Upper lobe of right lung (tissue), 1 donor: Measurements from ENCODE around the gene AANAT. TPM values are rescaled to one million over a fixed set of nuclear protein-coding genes. Genes with fewer than 3 reads are reported as not detected.

Experiments
- ATAC-seq: fragments of 200-7000 bp; cut with Tn5 transposase; one replicate; pipeline ENCODE4 v1.9.1; 2020; ENCODE audit warnings: mild to moderate bottlenecking, moderate library complexity
- DNase-seq: peaks from one replicate; pipeline ENCODE4 v3.0.0-alpha.2; 2020
- H3K27ac ChIP-seq: fragments of 200-600 bp; one replicate; pipeline ENCODE4 v1.8.0; 2022
- H3K27me3 ChIP-seq: fragments of 200-600 bp; one replicate; pipeline ENCODE4 v1.8.0; 2022; ENCODE audit warnings: mild to moderate bottlenecking
- H3K36me3 ChIP-seq: fragments of 200-600 bp; one replicate; pipeline ENCODE4 v1.8.0; 2022
- H3K4me1 ChIP-seq: fragments of 200-600 bp; one replicate; pipeline ENCODE4 v1.8.0; 2022
- H3K4me3 ChIP-seq: fragments of 200-600 bp; one replicate; pipeline ENCODE4 v1.8.0; 2022; ENCODE audit warnings: mild to moderate bottlenecking
- H3K9me3 ChIP-seq: fragments of 200-600 bp; one replicate; pipeline ENCODE4 v1.8.0; 2022
- intact Hi-C: fragments of 100-400 bp; cut with DNase I; formaldehyde crosslinking; loops from one replicate; pipeline ENCODE4 v1.11.0; 2022
- total RNA-seq: library from RNA; stranded (reverse); fragmentation: NEBNext Ultra II Directional; extraction: Animal tissue kit (Norgen Biotek cat#: 25700); gene quantifications from one replicate; pipeline ENCODE4 v1.2.1, GENCODE V29; 2021
- TF ChIP-seq, protein P1 (sequence below): fragments of 200-600 bp; IDR thresholded peaks from one replicate; pipeline ENCODE4 v1.8.0; 2022; ENCODE audit warnings: antibody characterized with exemption
- donor health status: DM: no; HTN: yes; CAD: no; lungs with severe emphysema.

AANAT gene
- total RNA-seq, 1 donor from 2014 or later, result not detected

DNA sequence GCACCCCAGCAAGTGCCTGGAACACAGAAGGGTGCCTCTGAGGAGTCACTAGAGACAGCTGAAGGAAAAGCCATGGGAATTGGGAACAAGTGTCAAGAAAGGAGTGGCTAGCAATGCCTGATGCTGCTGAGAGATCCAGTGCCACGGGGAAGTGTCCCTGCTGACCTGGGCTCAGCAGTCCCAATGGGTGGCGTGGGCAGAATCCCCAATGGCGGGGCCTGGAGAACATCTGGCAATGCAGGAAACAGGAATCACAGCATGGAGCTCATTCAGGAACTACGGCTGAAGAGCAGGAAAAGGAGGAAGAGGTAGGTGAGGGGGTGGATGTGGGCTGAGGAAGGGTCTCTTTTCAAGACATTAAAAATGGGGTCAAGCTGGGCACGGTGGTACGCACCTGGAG lies 44.5 kb upstream of the AANAT start:
- DNase-seq (no peak), ATAC-seq (no peak)
- H3K36me3 ChIP-seq, result no peaks in the 10 kb centered on the region
- no peaks in the 10 kb centered on the region for H3K9me3 ChIP-seq
- H3K4me1 ChIP-seq, result peaks cover 16% of the 10 kb centered on the region
- H3K27ac ChIP-seq, result no peak overlapping the region
- intact Hi-C loops, result no loop called here
- TF ChIP-seq, protein P1, sequence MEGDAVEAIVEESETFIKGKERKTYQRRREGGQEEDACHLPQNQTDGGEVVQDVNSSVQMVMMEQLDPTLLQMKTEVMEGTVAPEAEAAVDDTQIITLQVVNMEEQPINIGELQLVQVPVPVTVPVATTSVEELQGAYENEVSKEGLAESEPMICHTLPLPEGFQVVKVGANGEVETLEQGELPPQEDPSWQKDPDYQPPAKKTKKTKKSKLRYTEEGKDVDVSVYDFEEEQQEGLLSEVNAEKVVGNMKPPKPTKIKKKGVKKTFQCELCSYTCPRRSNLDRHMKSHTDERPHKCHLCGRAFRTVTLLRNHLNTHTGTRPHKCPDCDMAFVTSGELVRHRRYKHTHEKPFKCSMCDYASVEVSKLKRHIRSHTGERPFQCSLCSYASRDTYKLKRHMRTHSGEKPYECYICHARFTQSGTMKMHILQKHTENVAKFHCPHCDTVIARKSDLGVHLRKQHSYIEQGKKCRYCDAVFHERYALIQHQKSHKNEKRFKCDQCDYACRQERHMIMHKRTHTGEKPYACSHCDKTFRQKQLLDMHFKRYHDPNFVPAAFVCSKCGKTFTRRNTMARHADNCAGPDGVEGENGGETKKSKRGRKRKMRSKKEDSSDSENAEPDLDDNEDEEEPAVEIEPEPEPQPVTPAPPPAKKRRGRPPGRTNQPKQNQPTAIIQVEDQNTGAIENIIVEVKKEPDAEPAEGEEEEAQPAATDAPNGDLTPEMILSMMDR, result no peak
- H3K4me3 ChIP-seq, result no peak overlapping the region
- H3K27me3 ChIP-seq, result no peaks in the 10 kb centered on the region

DNA sequence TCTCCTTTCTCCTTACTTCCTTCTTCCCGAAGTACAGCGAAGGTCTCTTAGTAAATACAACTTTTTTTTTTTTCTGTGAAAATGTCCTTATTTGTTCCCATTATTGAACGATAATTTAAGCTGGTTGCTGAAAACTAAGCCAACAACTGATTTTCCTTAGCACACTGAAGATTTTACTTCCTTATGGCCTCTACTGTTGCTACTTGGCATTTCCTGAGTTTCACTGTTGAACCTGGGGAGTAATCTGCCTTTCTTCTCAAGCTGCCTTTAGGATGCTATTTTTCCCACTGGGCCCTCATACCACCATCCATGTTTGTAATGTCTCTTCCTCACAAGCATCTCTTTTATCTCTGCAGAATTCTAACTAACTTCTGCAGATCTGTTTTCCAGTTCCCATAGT lies 40.5 kb upstream of the AANAT start:
- DNase-seq, result no peak
- Histone ChIP-seq H3K27ac (no peak overlapping the region), H3K9me3 (no peaks in the 10 kb centered on the region), H3K27me3 (no peaks in the 10 kb centered on the region), H3K4me1 (peaks cover 21% of the 10 kb centered on the region), H3K4me3 (no peak overlapping the region), H3K36me3 (no peaks in the 10 kb centered on the region)
- intact Hi-C loops, result no loop called here
- no peak for ATAC-seq
- TF ChIP-seq, protein P1, result no peak

DNA sequence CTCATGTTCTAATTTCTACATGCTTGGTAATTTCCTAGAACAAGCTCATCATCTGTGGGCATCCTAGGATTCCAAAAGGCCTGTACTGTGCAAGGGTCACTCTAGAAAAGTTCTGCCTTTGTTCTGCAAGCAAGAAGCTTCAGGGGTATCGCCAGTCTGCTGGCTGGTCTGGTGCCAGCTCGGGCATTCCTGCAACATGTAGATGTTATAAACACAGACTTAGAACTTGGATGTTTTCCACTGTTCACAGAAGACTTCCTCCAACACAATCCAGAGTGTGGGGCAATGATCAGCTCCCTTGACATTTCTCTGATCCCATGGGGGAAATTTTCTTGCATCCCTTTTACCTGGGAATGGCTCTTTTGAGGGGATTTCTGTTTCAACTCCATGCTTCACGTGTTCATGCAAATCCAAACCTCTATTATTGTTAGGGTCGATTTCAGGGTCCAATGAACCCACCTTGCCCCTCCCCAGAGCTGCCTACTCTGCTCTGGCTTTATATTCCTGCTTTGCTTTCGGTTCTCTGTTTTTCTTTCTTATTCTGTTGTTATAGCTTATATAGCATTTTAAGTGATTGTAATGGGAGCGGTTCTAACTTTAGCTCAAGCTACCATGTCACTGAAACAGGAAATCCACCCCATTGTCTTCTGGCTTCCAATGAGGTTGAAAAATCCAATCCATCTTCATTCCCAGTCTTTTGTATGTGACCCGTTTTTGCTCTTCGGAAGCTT lies 39.7 kb upstream of the AANAT start:
- Histone ChIP-seq H3K27me3 (no peaks in the 10 kb centered on the region), H3K4me3 (no peak overlapping the region), H3K9me3 (no peaks in the 10 kb centered on the region), H3K36me3 (no peaks in the 10 kb centered on the region), H3K27ac (peak overlapping the region; percentile 39), H3K4me1 (peaks cover 26% of the 10 kb centered on the region)
- TF ChIP-seq, protein P1, result no peak
- ATAC-seq (no peak), DNase-seq (no peak)
- intact Hi-C loops, result no loop called here

DNA sequence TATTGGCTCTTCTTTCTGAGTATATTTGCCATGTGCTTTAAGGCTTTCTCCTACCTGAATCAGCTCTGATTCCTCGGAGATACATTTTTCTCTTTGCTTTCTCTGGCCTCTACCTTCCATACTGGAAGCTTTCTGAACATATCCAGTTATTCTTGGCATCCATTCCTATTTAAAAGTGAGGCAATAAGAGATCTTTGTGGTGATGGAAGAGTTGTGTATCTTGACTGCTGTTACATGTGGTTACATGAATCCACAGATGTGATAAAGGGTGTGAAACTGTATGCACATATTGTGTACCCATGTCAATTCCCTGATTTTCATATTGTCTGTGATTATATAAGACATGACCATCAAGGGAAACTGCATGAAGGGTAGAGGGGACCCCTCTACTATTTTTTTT lies 38.9 kb upstream of the AANAT start:
- intact Hi-C loops, result no loop called here
- H3K9me3 ChIP-seq, result no peaks in the 10 kb centered on the region
- no peak overlapping the region for H3K27ac ChIP-seq
- no peak for ATAC-seq
- H3K27me3 ChIP-seq, result no peaks in the 10 kb centered on the region
- peaks cover 26% of the 10 kb centered on the region for H3K4me1 ChIP-seq
- TF ChIP-seq, protein P1, result no peak
- H3K4me3 ChIP-seq, result no peak overlapping the region
- no peaks in the 10 kb centered on the region for H3K36me3 ChIP-seq
- DNase-seq, result no peak

DNA sequence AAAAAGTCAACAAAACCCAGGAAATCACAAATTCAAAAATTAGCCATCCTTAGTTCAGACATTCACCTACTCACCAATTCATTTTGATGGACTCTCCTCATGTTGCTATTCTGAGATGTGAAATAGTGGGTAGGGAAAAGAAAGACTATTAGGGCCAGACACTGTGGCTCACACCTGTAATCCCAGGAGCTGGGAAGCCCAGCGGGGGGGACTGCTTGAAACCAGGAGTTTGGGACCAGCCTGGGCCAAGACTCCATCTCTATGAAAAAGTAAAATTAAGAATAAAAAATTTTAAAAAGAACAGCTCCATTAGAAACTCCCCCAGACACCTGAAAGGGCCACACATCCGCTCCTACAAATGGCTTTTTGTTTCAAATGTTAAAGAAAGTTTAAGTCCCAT lies 35.9 kb upstream of the AANAT start:
- TF ChIP-seq, protein P1, result no peak
- no peak for ATAC-seq
- DNase-seq, result no peak
- no peaks in the 10 kb centered on the region for H3K36me3 ChIP-seq
- peak overlapping the region; percentile 6 for H3K27ac ChIP-seq
- H3K4me1 ChIP-seq, result peaks cover 26% of the 10 kb centered on the region
- H3K4me3 ChIP-seq, result no peak overlapping the region
- H3K9me3 ChIP-seq, result no peaks in the 10 kb centered on the region
- intact Hi-C loops, result no loop called here
- H3K27me3 ChIP-seq, result no peaks in the 10 kb centered on the region

DNA sequence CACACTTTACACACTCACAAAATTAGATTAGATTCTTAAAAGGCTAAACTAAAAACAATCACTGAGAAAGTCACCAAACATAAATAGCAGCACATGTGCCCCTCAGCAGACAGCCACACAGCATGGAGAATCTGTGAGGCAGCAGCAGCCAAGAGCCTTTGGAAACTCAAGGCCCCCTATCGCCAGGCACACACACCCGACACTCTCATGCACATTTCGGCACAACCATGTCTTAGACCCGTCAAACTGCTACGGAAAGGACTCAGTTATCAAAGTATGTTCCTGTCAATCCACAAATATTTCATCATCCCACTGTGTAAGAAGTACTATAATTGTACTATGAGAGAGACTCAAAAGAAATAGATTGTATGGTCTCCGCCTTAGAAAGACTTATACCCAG lies 35.4 kb upstream of the AANAT start:
- intact Hi-C loops, result no loop called here
- H3K4me1 ChIP-seq, result peaks cover 26% of the 10 kb centered on the region
- H3K27ac ChIP-seq, result peak overlapping the region; percentile 6
- H3K4me3 ChIP-seq, result no peak overlapping the region
- no peaks in the 10 kb centered on the region for H3K36me3 ChIP-seq
- TF ChIP-seq, protein P1, result no peak
- ATAC-seq (peak; percentile 60), DNase-seq (no peak)
- no peaks in the 10 kb centered on the region for H3K27me3 ChIP-seq
- H3K9me3 ChIP-seq, result no peaks in the 10 kb centered on the region
